ENCODE results near the gene TEKT3.

Gene TEKT3

DNA sequence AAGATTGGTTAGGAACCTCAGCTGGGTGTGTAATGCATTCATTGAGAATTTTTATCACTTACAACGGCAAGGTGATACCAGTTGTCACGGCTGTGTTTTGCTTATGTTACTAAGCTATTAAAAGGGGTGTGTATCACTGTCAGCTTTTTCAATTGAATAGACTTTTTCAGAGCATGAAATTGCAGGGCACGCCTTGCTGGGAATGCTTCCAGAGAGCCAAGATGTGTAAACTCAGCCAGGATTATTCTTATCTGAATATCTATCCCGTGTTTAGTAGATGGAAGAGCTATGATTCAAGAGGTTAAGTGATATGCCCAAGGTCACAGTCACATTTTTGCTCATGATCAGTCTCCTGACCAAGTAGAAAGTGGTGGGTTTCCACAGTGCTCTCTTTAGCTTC, 6.6 kb upstream of the TEKT3 start:
- DNase-seq, result peak; percentile 49

DNA sequence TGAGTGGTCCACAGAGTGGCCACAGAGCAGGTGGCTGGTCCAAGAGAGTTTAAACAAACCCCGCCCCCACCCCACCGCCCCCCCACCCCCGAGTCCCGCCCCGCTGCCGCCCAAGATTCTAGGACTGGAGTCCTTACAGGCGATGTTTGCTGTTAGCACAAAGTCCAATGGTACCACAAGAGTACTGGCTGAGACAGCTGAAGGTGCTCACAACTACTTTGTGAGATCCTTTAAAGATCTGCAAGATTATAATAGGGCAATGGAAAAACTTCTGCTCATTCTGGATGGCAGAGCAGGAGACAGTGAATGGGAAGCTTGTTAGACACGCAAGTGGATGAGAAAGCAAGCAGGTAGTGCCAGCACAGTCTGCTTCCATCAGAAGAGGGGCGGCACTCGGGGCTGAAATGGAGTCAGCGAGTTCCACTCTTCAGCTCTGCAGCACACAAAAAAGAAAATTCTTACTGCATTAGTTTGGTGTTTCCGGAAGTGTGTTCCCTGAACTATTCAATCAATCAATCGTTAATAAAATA, 4.7 kb upstream of the TEKT3 start:
- DNase-seq, result no peak

DNA sequence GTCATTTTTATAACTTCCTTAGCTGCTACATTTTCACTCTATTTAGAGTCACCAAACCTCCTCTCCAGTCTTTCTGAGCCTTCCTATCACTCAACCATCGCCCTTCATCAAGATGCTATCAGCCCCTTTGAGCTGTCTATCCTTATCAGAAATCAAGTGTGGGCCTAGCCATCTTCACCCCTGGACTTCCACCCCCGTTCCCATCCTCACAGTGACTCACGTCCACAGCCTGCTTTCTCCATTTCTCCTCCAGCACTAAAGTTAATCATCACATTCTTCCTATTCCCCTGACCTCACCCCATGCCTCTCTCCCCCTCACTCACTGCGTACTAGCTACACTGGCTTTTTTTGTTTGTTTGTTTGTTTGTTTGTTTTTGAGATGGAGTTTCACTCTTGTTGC, 2.4 kb upstream of the TEKT3 start:
- DNase-seq, result peak; percentile 68

DNA sequence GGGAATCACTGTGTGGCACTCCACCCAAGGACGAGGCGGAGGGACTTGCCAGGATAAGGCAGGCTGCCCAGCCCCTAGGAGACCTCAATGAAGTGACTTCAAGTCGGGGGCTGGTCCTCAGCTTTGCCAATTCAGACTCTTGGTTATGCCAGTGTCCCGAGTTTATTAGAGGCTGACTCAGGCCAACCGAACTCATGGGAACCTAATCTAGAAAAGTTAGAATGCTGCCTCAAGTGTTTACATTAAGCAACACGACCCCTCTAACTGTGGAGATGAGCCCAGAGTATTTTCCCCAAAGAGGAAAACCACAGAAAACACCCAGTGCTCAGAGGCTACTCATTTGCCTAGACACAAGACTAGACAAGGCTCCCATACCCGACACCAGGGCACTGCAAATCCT, 1.1 kb upstream of the TEKT3 start:
- no peak for DNase-seq

DNA sequence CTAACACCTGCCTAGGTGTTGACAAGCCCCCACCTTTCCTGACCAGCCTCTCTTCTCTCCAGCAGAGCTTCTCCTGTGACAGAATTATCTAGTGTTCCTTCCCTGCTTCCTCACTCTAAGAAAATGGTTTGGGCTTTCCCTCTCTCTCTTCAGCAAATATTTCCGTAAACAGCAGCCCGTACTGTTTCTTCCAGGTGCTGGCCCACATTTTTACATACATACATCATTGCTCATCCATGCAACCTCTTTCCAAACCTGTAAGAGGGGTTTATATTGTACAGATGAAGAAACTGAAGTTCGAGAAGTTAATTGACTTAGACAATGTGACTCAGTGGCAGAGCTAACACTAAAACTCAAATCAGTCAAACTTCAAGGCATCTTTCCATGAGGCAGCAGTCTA, 569 bp upstream of the TEKT3 start:
- DNase-seq, result no peak

DNA sequence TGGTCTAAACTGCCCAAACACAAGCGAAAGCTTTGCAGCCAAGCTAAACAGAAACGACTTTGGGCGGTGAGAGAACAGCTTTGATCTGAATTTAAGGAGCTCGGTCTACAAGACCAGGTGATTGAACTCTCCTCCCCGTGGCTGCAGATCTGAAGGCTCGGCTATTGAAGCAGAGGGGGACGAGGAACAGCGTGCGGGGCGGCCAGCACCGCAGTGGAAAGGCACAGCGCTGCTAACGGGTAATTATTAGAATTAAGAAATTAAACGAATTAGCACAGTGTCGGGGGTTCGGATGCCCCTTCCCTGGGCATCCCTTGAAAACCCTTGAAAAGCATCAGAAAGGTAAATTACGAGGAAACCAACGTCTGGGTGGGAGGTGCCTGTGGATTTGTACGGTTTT, 431 bp downstream of the TEKT3 start:
- no peak for DNase-seq

DNA sequence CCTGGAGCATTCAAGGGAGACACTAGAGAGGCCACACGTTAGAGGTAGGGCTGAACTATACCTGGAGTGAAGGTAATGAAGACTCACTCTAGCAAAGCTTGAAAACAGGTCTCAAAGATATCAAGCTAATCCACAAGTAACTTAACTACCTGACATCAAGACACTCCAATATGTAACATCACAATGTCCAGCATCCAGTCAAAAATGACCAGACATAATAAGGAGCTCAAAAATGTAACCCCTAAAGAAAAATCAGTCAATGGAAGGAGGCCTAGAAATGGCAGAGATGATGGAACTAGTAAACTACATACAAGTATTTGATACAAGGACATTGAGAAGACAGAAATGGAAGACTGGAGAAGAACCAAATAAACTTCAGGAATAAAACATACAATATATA, 6.0 kb downstream of the TEKT3 start:
- no peak for DNase-seq

DNA sequence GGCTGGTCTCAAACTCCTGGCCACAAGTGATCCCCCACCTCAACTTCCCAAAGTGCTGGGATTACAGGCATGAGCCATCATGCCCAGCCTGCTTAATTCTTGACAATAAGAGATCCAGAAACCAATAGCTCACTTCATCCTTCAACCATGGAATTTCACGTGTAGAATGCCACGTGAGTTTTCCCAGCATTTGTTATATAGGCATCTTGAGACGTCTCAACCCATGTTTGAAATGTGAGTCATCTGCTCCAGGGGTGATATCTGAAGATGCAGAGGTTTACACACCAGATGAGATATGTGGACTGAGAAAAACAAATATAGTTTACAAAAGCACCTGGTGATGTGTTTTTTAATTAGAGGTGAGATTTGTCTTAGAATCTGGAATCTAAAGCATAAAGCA, 7.1 kb downstream of the TEKT3 start:
- peak; percentile 7 for DNase-seq

DNA sequence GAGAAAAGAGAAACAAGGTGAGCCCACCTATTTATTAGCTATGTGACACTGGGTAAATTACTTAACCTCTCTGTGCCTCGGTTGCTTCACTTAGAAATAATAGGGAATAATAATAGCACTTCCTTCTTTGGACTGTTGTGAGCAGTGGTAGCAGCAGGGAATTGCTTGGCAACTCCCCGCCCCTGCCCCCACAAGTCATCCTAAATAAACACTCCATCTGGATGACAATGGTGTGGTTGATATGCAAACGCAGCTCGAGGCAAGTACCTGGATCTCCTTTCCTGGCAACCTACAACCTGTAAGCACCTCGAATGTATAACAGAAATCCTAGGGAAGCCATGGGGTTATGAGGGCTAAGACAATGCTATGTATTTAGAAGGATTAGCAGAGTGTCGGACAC, 9.1 kb downstream of the TEKT3 start:
- no peak for DNase-seq

DNA sequence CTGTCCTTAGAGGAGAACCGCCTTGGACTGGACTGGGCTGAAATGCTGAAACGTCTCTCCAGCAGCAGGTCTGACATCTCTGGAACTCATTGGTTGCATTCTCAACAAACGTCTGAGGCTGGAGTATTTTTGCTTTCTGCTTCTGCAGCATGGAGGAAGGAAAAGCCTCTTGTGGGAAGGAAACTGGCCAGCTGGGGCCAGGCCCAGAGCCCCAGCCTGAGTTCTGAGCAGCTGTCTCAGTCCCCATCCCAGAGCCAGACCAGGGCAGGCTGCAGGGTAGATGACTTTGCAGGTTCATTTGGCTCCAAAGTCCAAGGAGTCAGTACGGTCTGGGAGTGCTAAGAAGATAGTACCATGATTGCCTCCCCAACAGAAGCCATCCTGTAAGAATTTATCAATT, 18.3 kb downstream of the TEKT3 start:
- DNase-seq, result no peak

DNA sequence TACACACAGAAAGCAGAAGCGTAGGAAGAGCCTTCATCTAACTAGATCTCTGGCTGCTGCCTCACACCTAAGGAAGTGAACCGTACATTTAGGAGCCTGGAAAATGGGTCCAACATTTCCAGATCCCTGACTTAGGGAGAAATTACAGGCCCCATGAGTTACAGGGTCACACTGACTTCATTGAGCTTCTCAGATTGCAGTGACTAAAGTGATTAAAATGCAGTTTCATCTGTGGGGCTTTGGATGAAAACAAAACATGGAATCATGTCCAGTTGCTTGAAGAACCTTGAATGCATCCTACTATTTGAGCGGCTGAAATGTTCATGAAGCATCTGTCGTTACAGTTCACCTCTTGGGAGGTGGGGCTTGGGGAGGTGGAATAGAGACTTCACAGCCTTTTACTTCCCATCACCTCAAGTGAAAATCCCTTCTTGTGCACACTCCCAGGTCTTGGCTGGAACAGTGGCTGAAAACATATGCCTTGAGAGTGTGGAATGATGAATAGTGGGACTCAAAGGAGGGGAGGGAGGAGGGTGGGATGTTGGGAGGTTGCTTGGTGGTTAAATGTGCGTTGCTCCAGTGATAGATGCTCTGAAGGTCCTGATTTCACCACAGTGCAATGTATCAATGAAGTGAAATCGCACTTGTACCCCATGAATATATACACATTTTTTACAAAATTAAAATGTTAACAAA, 19.7 kb downstream of the TEKT3 start:
- no peak for DNase-seq

DNA sequence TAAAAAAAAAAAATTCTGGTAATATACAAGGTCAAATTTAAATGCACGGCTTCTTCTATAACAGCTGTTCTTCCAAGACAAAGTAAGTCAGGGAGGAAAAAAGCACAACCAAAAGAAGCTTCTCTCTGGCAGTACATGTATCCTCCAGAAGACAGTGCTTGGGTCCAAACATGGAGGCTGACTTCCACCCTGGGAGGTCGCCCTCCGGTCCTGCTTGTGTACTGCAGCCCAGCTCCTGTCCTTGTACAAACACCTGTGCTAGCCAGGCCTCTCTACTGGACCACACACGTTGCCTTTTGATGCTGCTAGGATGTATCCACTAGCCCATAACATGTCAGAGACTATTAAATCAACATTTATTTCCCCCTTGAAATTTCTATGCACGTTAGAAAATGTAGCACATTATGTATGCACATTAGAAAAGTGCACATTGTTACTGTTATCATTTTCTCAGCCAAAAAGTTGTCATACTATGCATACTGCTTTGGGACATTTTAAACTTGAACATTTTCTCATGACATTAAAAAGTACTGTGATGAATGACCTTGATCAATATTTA, 21.9 kb downstream of the TEKT3 start:
- DNase-seq, result no peak

DNA sequence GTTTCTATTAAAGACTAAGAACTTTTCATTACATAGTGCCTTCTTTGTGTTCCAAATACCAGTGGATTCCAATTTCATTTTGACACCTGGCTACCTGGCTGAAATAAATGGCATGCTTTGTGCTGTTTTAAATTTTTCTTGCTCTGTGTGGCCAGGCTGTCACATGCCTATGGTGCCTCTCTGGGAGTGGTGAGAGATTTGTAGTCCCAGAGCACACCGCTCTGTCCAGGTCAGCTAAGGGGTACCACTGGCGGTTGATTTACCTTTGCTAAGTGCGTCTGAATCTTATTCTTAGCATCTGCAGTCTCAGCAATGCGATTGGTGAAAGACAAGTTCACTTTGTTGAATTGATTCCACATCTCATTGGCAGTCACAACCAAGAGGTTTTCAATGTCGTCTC, 29.4 kb downstream of the TEKT3 start:
- no peak for DNase-seq

DNA sequence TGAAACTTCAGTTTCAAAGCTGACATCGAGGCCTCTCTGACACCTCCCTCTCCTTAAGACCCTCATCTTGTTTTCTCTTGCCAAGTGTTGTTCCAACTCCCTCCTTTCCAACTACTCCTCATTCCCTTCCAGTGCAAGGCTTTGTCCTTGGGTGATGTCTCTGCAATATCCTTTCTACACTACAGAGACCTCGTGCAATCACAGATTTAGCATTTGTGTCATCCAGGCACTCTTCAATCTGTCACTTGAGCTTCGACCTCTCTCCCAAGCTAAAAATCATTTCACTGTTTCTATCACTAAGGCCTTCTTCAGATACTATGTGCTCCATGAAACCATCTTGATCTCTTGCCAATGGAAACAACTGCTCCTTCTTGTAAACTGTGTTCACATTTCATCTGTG, 31.6 kb downstream of the TEKT3 start:
- DNase-seq, result no peak

DNA sequence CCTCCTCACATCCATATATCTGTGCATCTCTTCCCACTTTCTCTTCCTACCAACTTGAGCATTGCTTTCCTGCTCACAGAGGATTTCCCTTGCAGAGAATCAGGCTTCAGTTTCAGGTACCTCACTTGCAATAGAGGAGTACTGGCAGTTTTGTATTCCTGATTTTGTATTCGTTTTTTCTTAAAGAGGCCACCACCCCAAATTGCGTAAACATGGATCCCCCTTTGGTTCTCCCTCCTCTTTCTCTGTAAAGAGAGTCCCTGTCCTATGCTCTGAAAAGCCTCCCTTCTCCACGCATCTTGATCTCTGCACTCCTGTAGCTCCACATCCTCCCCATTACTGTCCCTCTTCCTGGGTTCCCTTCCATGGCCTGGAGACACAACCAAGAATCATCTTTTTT, 32.2 kb downstream of the TEKT3 start:
- no peak for DNase-seq

DNA sequence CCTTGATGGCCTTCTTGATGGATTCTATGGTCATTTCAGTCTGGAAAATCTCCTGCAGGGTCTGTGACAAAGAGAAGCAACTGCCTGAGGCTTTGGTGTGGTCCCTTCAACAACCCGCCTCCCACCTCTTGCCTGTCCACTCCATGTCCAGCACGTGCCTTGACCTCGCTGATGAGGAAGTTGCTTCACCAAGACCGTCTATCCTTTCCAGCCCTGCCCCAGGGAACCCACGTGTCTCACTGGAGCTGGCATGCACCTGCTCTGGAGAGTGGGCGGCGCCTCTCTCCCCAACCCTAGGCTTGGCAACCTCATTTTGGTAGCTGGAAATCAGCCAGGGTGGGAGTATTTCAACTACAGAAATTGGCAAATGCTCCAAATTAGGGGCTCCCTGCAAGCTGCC, 32.6 kb downstream of the TEKT3 start:
- no peak for DNase-seq

DNA sequence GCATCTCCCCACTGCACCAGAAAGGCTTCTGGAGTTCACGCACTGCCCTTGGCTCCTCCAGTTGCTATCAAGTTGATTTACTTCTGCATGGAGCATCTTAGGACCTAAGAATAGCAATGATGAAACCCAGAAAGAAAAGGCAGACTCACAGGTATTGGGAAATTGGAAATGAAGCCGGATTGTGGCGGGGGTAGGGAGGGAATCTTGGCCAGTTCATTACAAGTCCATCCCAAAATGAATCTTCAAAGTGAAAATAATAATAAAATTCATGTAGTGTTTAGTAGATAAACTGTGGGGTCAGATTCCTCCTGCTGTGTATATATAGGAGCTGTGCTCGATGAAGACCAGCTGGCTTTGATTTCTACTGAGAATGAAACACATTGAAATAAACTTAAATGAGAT, 33.7 kb downstream of the TEKT3 start:
- DNase-seq, result no peak

DNA sequence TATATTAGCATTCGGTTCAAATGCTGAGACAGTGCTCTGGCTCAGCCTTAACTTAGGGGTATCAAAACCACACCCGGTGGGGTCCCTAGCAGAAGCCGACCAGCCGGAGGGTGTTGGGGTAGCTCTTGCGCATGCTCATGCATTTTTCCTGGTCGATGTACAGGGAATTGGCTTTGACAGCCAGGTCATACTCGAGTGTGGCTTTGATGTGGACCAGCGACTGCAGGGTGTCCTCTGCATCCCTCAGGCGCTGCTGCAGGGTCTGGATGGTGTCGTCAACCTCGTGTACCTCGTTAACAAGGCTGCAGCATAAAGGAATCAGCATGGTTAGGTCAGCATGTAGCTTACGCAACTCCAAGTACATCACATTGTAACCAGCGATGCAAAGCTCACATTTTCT, 37.5 kb downstream of the TEKT3 start:
- DNase-seq, result no peak

DNA sequence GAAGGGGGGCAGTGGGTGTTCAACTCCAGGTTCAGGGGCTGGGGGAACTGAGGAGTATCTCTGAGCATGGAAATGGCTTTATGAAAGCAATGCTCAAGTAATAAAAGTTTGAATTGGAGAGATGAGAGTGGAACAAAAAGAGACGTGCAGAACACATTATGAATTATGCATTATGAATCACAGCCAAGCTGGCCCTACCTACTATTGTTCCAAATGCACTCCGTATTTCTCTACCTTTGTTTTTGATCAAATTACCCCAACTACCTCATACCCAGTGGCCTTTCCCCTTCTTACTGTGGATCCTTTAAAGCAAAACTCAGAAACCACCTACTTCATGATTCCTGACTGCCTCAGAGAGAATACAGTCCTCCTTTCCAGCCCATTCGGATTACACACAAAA, 38.1 kb downstream of the TEKT3 start:
- no peak for DNase-seq

DNA sequence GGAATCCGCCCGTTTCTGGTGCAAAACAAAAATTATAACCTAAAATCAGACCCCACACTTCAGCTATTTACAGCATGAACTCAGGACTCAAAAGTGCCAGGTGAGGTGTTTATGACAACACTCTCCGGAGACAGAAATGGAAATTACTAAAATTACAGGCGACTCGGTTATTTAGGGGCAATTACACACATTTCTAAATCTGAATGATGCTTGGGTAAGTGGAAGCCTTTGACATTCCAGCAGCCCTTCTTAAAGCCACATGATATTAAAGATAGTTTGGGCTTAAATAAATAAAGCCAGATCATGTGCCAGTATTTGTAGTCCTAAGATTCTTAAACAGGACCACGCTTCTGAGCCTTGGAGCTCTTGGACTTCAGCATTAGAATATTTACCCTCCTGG, 39.6 kb downstream of the TEKT3 start:
- DNase-seq, result no peak

DNA sequence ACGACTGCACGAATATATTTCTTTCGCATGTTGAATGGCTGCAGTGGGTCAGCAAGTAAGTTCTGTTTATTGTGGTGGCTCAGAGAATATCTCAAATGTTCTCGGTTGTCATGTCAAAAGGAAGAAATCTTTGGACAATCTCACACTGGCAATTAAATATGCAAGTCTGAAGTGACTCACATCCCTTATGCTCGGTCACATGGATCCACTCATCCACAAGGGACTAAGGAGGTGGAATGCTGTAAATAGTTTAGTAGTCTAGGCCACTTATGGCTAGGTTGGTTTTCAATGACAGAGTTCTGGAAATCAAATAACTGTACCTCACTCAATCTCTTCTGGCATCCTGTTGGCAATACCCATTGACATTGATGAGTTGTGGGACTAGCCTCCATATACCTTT, 43.2 kb downstream of the TEKT3 start:
- DNase-seq, result no peak

DNA sequence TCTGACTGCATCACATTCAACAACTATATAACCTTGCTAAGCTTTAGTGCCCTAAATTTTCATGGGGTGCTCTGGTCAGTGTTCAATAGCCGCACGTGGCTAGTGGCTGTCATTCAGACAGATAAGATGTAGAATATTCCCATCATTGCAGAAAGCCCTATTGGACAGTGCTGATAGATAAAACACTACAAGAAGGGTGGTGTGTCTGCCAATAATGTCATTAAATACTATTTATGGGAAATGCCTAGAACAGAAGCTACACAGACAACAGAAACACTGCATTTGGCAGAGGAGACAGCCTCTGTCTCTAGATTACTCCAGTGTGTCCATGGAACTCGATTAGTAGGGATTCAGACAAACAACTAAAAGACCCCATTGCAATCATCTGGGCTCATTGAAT, 47.8 kb downstream of the TEKT3 start:
- DNase-seq, result no peak

DNA sequence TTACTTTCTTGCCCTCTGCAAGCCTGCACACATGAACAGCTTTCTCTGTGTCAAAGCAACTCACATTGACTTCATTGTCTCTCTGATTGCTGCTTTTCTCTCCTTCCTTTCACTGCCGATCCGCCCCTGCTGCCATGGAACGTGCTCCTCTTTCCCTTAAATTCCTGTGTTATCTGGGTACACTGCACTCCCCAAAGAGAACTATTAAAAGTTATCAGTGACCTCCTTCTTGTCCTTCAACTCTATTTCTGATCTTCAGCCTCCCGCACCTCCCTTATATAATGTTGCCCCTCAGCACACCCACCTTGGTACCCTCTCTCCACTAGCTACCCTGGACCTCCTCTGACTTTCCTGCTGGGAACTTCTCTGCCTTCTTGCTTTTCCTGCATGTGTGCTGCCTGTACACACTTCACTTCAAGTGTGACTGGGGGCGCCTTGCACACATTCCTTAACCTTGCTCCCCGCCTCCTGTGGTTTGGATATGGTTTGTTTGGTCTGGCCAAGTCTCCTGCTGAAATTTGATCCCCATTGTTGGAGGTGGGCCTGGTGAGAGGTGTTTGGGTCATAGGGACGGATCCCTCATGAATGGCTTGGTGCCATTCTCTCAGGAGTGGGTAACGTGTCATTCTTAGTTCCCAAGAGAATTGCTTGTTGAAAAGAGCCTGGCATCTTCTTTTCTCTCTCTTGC, 49.6 kb downstream of the TEKT3 start:
- no peak for DNase-seq

DNA sequence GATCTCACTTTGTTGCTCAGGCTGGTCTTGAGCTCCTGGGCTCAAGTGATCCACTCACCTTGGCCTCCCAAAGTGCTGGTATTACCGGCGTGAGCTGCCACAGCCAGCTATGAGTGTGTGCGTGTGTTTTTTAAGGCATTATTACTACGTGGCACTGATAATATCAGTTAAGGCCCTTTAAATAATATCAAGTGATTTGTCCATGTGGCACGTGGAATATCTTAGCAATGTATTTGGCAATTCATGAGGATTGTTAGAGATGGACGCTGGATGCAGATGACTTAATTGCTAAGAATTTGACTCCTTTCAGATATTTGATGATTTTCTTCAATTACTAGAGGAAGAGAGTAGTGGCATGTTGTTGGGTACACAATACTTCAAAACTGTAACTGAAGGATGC, 50.8 kb downstream of the TEKT3 start:
- no peak for DNase-seq

All from NCI-H226 (cell line).